ENCODE data around the gene ATP8B1.

Gene ATP8B1

DNA sequence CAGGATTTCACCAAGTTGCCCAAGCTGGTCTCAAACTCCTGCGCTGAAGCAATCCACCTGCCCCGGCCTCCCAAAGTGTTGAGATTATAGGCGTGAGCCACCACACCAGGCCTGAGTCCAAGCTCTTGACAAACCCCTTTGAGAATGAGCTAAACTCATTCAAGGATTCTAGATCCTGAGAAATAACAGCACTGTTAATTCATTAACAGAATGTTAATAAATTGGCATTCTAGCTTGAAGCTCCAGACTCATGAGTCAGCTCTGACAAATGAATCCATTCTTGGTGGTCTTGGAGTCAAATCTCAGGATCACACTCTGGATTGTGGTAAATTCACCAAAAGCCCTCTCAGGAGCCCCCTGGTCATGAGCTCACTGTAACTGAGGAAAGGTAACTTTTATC is 183.2 kb downstream of the ATP8B1 start:
- Histone ChIP-seq H3K4me3 (replicated peaks; ENCODE audit: low read depth, low read length) (no peak overlapping the region), H3K36me3 (ENCODE audit: control insufficient read depth, insufficient read depth, low read length) (peaks cover 5% of the 10 kb centered on the region; the same call in 1 of the 2 replicates), H3K27me3 (replicated peaks; ENCODE audit: control insufficient read depth, insufficient read depth, low read length) (no peaks in the 10 kb centered on the region)
- TF ChIP-seq, protein P1, sequence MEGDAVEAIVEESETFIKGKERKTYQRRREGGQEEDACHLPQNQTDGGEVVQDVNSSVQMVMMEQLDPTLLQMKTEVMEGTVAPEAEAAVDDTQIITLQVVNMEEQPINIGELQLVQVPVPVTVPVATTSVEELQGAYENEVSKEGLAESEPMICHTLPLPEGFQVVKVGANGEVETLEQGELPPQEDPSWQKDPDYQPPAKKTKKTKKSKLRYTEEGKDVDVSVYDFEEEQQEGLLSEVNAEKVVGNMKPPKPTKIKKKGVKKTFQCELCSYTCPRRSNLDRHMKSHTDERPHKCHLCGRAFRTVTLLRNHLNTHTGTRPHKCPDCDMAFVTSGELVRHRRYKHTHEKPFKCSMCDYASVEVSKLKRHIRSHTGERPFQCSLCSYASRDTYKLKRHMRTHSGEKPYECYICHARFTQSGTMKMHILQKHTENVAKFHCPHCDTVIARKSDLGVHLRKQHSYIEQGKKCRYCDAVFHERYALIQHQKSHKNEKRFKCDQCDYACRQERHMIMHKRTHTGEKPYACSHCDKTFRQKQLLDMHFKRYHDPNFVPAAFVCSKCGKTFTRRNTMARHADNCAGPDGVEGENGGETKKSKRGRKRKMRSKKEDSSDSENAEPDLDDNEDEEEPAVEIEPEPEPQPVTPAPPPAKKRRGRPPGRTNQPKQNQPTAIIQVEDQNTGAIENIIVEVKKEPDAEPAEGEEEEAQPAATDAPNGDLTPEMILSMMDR (IDR thresholded peaks at IDR 0.05; ENCODE audit: insufficient read depth, low read length, poor library complexity, severe bottlenecking), result no peak
- DNase-seq (ENCODE audit: extremely low read depth, insufficient read length), result no peak

GRCh38 chr18:57618910-57619309 is 184.2 kb downstream of the ATP8B1 start:
- H3K27me3 ChIP-seq (replicated peaks; ENCODE audit: control insufficient read depth, insufficient read depth, low read length), result no peaks in the 10 kb centered on the region
- TF ChIP-seq, protein P1 (IDR thresholded peaks at IDR 0.05; ENCODE audit: insufficient read depth, low read length, poor library complexity, severe bottlenecking), result no peak
- H3K4me3 ChIP-seq (replicated peaks; ENCODE audit: low read depth, low read length), result no peak overlapping the region
- DNase-seq (ENCODE audit: extremely low read depth, insufficient read length), result no peak
- H3K36me3 ChIP-seq (ENCODE audit: control insufficient read depth, insufficient read depth, low read length), result peaks cover 5% of the 10 kb centered on the region; the same call in 1 of the 2 replicates

DNA sequence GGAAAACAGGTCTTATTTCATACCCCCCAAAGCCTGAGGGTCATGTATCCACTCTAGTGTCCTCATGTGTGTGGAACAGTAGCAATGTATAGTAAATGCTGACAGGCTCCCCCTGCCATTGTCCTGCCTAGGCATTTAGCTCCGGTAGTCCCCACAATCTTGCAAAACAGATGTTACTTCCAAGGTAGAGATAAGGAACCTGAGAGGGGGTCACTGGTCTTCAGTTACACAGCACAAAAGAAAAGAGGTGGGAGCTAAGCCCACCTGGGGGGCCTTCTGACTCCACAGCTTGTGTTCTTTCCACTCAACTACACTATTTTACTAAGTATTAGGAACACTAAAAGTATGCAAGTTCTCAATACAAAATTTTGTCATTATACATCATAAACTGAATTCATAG is 199.2 kb downstream of the ATP8B1 start:
- no peaks in the 10 kb centered on the region for H3K27me3 ChIP-seq (replicated peaks; ENCODE audit: control insufficient read depth, insufficient read depth, low read length)
- no peak overlapping the region for H3K4me3 ChIP-seq (replicated peaks; ENCODE audit: low read depth, low read length)
- H3K36me3 ChIP-seq (ENCODE audit: control insufficient read depth, insufficient read depth, low read length), result peaks cover 17% of the 10 kb centered on the region
- DNase-seq (ENCODE audit: extremely low read depth, insufficient read length), result no peak
- TF ChIP-seq, protein P1 (IDR thresholded peaks at IDR 0.05; ENCODE audit: insufficient read depth, low read length, poor library complexity, severe bottlenecking), result no peak
